CD4-positive, CD25-positive, alpha-beta regulatory T cell (primary cell): Measurements from ENCODE around the gene HDAC3. TPM values are rescaled to one million over a fixed set of nuclear protein-coding genes. Genes with fewer than 3 reads are reported as not detected.
A peak's percentile ranks its signal among the peaks of the same experiment; 100 is the strongest.

Experiments
- ATAC-seq, 2 donors: fragments of 150-1000 bp; cut with Tn5 transposase; one replicate each; pipeline ENCODE4 v1.10.0; 2021; ENCODE audit warnings: low read depth in 2 of 2, moderate number of reproducible peaks in 2 of 2, moderate library complexity in 1 of 2
- DNase-seq, 3 donors: peaks; one replicate each; pipeline versions ENCODE4 v3.0.0 to v3.0.0-alpha.2; 2012 to 2022; ENCODE audit warnings: mixed read lengths in 1 of 3
- H3K27ac ChIP-seq: one replicate; pipeline ENCODE4 v1.7.0; 2013; ENCODE audit warnings: mild to moderate bottlenecking, low read length; ENCODE audit not compliant: insufficient read depth, poor library complexity, severe bottlenecking
- H3K27me3 ChIP-seq: one replicate; pipeline ENCODE4 v1.7.0; 2013; ENCODE audit warnings: low read length; ENCODE audit not compliant: control insufficient read depth, insufficient read depth
- H3K36me3 ChIP-seq: one replicate; pipeline ENCODE4 v1.7.0; 2013; ENCODE audit warnings: mild to moderate bottlenecking, low read length, moderate library complexity; ENCODE audit not compliant: control insufficient read depth, insufficient read depth
- H3K4me1 ChIP-seq: 2 replicates; pipeline ENCODE4 v1.7.0; 2013; ENCODE audit warnings: mild to moderate bottlenecking, low read length; ENCODE audit not compliant: insufficient read depth, control insufficient read depth, poor library complexity, severe bottlenecking
- H3K4me3 ChIP-seq: one replicate; pipeline ENCODE4 v1.7.0; 2013; ENCODE audit warnings: low read depth, mild to moderate bottlenecking, low read length, moderate library complexity
- H3K9me3 ChIP-seq, 2 experiments: 1 replicate in 1 of 2; 2 replicates in 1 of 2; pipeline ENCODE4 v1.7.0; 2013; ENCODE audit warnings: low read length in 2 of 2, mild to moderate bottlenecking in 1 of 2, moderate library complexity in 1 of 2; ENCODE audit not compliant: control insufficient read depth in 2 of 2
- H3K27ac Mint-ChIP-seq, 3 donors: one replicate each; pipeline ENCODE4 v1.8.0; 2020 to 2022; ENCODE audit warnings: mild to moderate bottlenecking in 3 of 3, mixed read lengths in 3 of 3, moderate library complexity in 2 of 3
- H3K27me3 Mint-ChIP-seq: one replicate; pipeline ENCODE4 v1.8.0; 2022; ENCODE audit warnings: mild to moderate bottlenecking, mixed read lengths
- H3K36me3 Mint-ChIP-seq: one replicate; pipeline ENCODE4 v1.8.0; 2020; ENCODE audit warnings: mixed read lengths
- H3K4me1 Mint-ChIP-seq, 4 donors: one replicate each; pipeline ENCODE4 v1.8.0; 2020 to 2022; ENCODE audit warnings: mixed read lengths in 4 of 4, mild to moderate bottlenecking in 1 of 4
- H3K4me3 Mint-ChIP-seq, 4 donors: one replicate each; pipeline ENCODE4 v1.8.0; 2020 to 2022; ENCODE audit warnings: mild to moderate bottlenecking in 4 of 4, mixed read lengths in 4 of 4, moderate library complexity in 3 of 4
- H3K9me3 Mint-ChIP-seq, 7 donors: one replicate each; pipeline ENCODE4 v1.8.0; 2020 to 2022; ENCODE audit warnings: mixed read lengths in 7 of 7, mild to moderate bottlenecking in 3 of 7, moderate library complexity in 2 of 7
- polyA plus RNA-seq, 4 donors: library from polyadenylated mRNA; unstranded; fragments of 300-500 nt; fragmentation: Illumina TruSeq; gene quantifications; one replicate each; pipeline ENCODE4 v1.2.3, GENCODE V29; 2021
- total RNA-seq: library from RNA; stranded (reverse); gene quantifications from one replicate; pipeline ENCODE4 v1.2.3, GENCODE V29; 2022

The HDAC3 gene
- total and polyA plus RNA-seq, 5 donors from 2014 or later: 83.9 to 102 (median 96.0) TPM

DNA sequence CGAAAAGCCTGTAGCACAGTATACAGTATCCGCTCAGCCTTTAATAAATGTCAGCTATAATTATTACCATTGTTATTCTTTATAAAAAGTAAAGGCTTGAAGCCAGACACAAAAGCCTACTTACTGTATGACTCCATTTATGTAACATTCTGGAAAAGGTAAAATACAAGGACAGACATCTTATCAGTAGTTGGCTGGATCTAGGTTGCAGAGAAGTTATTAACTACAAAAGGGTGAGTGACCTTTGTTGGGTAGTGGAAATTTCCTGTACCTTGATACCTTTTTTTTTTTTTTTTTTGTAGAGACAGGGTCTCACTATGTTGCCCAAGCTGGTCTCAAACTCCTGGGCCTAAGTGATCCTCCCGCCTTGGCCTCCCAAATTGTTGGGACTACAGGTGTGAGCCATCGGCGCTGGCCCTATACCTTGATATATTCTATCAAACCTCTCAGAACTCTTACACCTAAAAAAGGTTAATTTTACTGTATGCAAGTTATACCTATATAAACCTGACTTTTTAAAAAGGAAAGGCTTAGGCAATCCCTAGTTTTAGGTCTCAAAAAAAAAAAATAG lies 6.0 kb downstream of the HDAC3 start:
- Histone ChIP-seq H3K27me3 (no peaks in the 10 kb centered on the region), H3K4me3 (no peak overlapping the region), H3K27ac (no peak overlapping the region), H3K36me3 (peaks cover 50% of the 10 kb centered on the region), H3K4me1 (peaks cover 28% of the 10 kb centered on the region), H3K9me3 (no peaks in the 10 kb centered on the region)
- H3K4me3 Mint-ChIP-seq: peak overlapping the region in 1 of 4 donors; percentile 15
- peaks cover 48% of the 10 kb centered on the region for H3K36me3 Mint-ChIP-seq
- peaks cover 24 to 45% (median 32%) of the 10 kb centered on the region in 4 donors for H3K4me1 Mint-ChIP-seq
- no peak for DNase-seq
- no peak for ATAC-seq
- peaks cover 0 to 2% (median 0%) of the 10 kb centered on the region in 7 donors for H3K9me3 Mint-ChIP-seq
- no peaks in the 10 kb centered on the region for H3K27me3 Mint-ChIP-seq
- H3K27ac Mint-ChIP-seq: no peak overlapping the region

DNA sequence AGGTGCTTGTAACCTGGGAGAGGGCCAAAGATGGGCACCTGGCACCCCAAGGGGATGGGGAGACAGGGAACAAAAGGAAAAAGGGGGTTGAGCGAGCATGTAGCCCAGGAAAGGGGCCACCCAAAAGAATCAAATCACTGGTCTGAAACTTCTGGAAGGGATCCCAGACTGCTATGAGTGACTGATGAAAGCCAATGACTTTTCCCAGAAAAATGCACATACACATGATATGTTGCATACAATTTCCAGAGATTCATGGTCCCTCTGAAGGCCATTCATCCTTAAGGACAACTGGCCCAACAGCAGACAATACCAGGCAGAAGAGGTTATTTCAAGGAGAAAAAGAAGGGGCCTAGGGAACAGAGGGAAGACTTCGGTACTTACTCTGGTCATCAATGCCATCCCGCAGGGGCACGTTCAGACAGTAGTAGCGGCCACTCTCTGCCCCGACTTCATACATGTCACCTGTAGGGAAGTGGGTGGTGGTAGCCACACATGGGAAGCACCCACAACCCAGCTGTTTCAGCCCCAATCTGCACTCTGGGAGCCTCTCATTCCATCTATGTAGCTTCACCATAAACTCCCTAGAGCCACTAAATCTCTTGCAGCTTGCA lies 8.4 kb downstream of the HDAC3 start:
- Histone ChIP-seq H3K4me1 (peaks cover 13% of the 10 kb centered on the region), H3K4me3 (no peak overlapping the region), H3K9me3 (no peaks in the 10 kb centered on the region), H3K27ac (no peak overlapping the region), H3K36me3 (peaks cover 65% of the 10 kb centered on the region), H3K27me3 (no peaks in the 10 kb centered on the region)
- H3K27me3 Mint-ChIP-seq: no peaks in the 10 kb centered on the region
- H3K36me3 Mint-ChIP-seq: peaks cover 60% of the 10 kb centered on the region
- peaks cover 16 to 25% (median 18%) of the 10 kb centered on the region in 4 donors for H3K4me1 Mint-ChIP-seq
- H3K4me3 Mint-ChIP-seq: no peak overlapping the region
- H3K9me3 Mint-ChIP-seq: no peaks in the 10 kb centered on the region
- H3K27ac Mint-ChIP-seq: peak overlapping the region in 2 of 3 donors; percentile 30 to 65
- DNase-seq (no peak), ATAC-seq (no peak)

DNA sequence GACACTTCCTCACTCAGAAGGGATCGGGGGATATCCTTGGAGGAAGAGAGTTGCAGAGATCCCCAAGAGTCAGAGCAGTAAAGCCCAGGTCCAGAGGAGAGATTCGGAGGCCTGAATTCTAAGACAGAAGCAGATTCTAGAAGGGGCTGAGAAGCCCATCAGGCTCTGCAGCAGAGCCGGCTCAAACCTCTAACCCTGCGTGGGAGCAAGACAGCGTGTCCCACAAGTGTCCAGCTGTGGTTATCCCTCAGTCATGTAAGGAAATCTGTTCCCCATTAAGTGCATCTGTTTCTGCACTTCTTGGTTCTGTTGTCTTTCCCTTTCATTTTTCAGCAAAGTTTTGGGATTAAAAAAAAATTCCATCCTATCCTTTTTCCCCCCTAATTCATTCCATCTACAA lies 13.0 kb downstream of the HDAC3 start:
- no peak overlapping the region for H3K27ac ChIP-seq

DNA sequence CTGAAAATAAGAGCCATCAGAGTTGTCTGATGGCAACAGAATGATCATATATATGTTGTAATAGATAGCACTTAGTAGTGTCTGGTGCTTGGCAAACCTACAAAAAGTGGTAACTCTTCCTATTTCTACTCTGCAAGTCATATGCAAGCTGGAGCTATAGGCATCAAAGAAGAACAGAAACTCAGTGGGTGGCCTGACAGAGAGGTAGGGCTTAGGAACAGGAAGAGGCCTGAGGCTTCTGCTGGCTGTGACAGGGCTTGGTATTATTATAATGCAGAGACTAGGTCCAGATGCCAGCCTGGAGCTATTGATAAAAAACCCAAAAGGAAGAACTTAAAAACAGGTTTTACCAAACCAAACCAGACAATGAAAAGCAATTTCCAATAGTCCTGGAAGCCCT lies 13.5 kb downstream of the HDAC3 start:
- no peaks in the 10 kb centered on the region for H3K9me3 Mint-ChIP-seq
- H3K36me3 Mint-ChIP-seq: peaks cover 52% of the 10 kb centered on the region
- H3K27ac Mint-ChIP-seq: peak overlapping the region; percentile 40 to 93 (median 55)
- DNase-seq (peak in 1 of 3 donors; percentile 60), ATAC-seq (no peak)
- H3K27ac ChIP-seq: no peak overlapping the region
- no peaks in the 10 kb centered on the region for H3K27me3 Mint-ChIP-seq
- peaks cover 10 to 18% (median 14%) of the 10 kb centered on the region in 4 donors for H3K4me1 Mint-ChIP-seq
- peaks cover 59% of the 10 kb centered on the region for H3K36me3 ChIP-seq
- peaks cover 9% of the 10 kb centered on the region for H3K4me1 ChIP-seq
- peak overlapping the region in 2 of 4 donors; percentile 2 to 26 for H3K4me3 Mint-ChIP-seq
- no peaks in the 10 kb centered on the region for H3K27me3 ChIP-seq
- H3K9me3 ChIP-seq: no peaks in the 10 kb centered on the region
- no peak overlapping the region for H3K4me3 ChIP-seq

More for the DNA sequence above, 13.0 kb downstream of the HDAC3 start:
- Histone ChIP-seq H3K4me1 (peaks cover 9% of the 10 kb centered on the region), H3K27me3 (no peaks in the 10 kb centered on the region), H3K4me3 (no peak overlapping the region), H3K9me3 (no peaks in the 10 kb centered on the region), H3K36me3 (peaks cover 63% of the 10 kb centered on the region)
- peak overlapping the region in 1 of 4 donors; percentile 2 for H3K4me3 Mint-ChIP-seq
- peaks cover 55% of the 10 kb centered on the region for H3K36me3 Mint-ChIP-seq
- ATAC-seq (no peak), DNase-seq (no peak)
- peak overlapping the region; percentile 40 to 93 (median 55) for H3K27ac Mint-ChIP-seq
- H3K27me3 Mint-ChIP-seq: no peaks in the 10 kb centered on the region
- H3K4me1 Mint-ChIP-seq: peaks cover 10 to 17% (median 14%) of the 10 kb centered on the region in 4 donors
- no peaks in the 10 kb centered on the region for H3K9me3 Mint-ChIP-seq

DNA sequence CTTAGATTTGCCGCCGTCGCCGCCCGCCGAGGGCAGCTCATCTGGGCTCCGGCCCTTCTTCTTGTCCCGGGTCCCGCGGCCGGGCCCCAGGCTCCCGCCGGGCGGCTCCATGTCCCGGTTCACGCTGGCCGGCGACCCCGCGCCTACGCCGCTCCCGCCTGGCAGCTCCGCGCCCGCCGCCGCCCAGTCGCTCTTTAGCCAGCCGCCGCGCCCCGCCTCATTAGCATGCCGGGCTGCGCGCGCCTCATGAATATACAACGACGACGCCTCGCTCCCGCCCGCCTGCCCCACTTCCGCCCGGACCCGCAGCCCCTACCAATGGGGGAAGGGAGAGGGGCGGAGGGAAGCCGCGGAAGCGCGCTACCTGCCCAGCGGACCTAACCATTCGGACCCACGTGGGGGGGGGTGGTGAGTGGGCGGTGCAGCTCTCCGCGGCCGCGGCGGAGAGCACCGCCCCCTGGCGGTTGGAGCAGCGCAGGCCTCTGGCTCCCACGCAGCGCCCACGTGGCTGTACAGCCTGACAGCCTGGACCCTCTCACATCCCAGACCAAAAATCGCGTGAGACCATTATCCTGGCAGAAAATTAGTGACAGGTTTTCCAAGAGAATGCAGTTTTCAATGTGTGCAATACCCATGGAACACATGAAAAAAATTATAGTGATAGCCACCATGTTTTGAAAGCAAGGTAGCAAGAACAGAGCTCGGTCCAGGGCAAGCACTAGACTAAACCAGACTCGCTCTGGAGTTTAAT lies 17.7 kb downstream of the HDAC3 start, which contains the start of gene DIAPH1:
Gene DIAPH1 (minus strand): TSS at position 197 of the 751 bp plus-strand sequence. CDS start 86 bp downstream, at position 111.
- peak within 1 kb of the TSS; percentile 95 to 100 (median 97) for H3K4me3 Mint-ChIP-seq
- Histone ChIP-seq H3K36me3 (peaks cover 22% of the 10 kb centered on the region), H3K4me1 (peaks cover 48% of the 10 kb centered on the region), H3K9me3 (no peaks in the 10 kb centered on the region), H3K27ac (peak within 1 kb of the TSS; percentile 94), H3K4me3 (peak within 1 kb of the TSS; percentile 97), H3K27me3 (no peaks in the 10 kb centered on the region)
- ATAC-seq (peak; percentile 97), DNase-seq (peak; percentile 96 to 99 (median 97))
- peak within 1 kb of the TSS; percentile 85 to 99 (median 97) for H3K27ac Mint-ChIP-seq
- peaks cover 29 to 49% (median 33%) of the 10 kb centered on the region in 4 donors for H3K4me1 Mint-ChIP-seq
- peaks cover 25% of the 10 kb centered on the region for H3K36me3 Mint-ChIP-seq
- no peaks in the 10 kb centered on the region for H3K27me3 Mint-ChIP-seq
- H3K9me3 Mint-ChIP-seq: no peaks in the 10 kb centered on the region

DNA sequence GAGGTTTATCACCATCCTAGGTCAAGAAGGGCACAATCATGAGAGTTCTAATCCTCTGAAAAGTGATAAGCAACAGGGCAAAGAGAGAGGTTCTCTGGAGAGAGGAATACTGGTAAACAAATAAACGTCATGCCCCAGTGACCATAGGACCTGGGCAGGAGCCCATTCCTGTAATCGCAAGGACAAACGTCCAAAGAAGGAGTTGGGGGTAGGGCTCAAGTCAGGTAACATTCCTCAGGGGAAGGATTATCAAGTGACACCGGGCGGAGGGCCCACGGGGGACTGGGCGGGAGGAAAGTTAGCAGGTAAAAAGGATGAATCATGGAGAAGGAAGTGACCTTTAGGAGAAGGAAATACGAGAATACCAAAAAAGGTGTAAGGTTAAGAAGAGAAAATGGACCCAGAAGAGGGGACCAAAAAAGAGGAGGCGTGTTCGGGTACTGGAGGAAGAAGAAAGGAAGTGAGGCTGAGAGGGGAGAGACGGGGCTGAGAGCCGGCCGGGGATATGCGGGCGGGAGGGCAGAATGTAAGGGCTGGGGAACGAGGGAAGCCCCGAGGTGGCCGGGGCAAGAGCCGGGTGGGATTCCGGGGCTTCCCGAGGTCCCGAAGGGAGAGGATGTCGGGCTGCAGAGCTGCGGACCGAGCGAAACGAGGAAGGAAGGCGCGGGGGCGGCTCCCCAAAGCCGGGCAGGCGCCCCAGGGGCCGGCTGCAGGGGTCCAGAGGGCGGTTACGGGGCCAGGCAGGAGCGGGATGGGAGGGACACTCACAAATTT lies 18.4 kb downstream of the HDAC3 start:
- H3K4me1 Mint-ChIP-seq: peaks cover 26 to 54% (median 34%) of the 10 kb centered on the region in 4 donors

DNA sequence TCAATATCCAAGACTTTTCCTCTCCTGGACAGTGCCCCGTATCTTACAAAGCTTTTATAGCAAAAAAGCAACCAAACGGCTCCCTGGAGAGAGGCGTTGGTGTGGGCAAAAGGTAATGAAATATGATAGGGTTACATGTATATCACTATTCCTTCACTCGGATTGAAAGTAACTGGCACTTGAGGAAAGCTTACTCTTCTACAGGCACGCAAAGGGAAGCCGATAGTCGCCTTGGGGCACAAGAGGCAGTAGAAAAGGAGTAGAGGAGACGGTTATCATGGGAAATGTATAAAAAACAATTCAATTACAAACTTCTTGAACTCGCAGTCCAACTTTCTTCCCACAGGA lies 19.0 kb downstream of the HDAC3 start:
- H3K4me3 ChIP-seq: peak overlapping the region; percentile 97
- no peak for DNase-seq

More for the DNA sequence above, 18.4 kb downstream of the HDAC3 start:
- Histone ChIP-seq H3K27ac (peak overlapping the region; percentile 94), H3K4me1 (peaks cover 49% of the 10 kb centered on the region), H3K27me3 (no peaks in the 10 kb centered on the region), H3K4me3 (peak overlapping the region; percentile 97), H3K9me3 (no peaks in the 10 kb centered on the region), H3K36me3 (peaks cover 21% of the 10 kb centered on the region)
- peak overlapping the region; percentile 85 to 99 (median 97) for H3K27ac Mint-ChIP-seq
- ATAC-seq (peak; percentile 19 to 21), DNase-seq (peak; percentile 36 to 69 (median 62))
- H3K36me3 Mint-ChIP-seq: peaks cover 19% of the 10 kb centered on the region
- peak overlapping the region; percentile 95 to 100 (median 97) for H3K4me3 Mint-ChIP-seq
- no peaks in the 10 kb centered on the region for H3K9me3 Mint-ChIP-seq
- no peaks in the 10 kb centered on the region for H3K27me3 Mint-ChIP-seq

More for the DNA sequence above, 19.0 kb downstream of the HDAC3 start:
- Histone ChIP-seq H3K4me1 (peaks cover 52% of the 10 kb centered on the region), H3K27me3 (no peaks in the 10 kb centered on the region), H3K27ac (peak overlapping the region; percentile 94), H3K36me3 (peaks cover 18% of the 10 kb centered on the region), H3K9me3 (no peaks in the 10 kb centered on the region)
- H3K27me3 Mint-ChIP-seq: no peaks in the 10 kb centered on the region
- H3K4me3 Mint-ChIP-seq: peak overlapping the region; percentile 95 to 100 (median 97)
- no peaks in the 10 kb centered on the region for H3K9me3 Mint-ChIP-seq
- no peak for ATAC-seq
- H3K4me1 Mint-ChIP-seq: peaks cover 23 to 56% (median 36%) of the 10 kb centered on the region in 4 donors
- peaks cover 16% of the 10 kb centered on the region for H3K36me3 Mint-ChIP-seq
- peak overlapping the region; percentile 85 to 99 (median 97) for H3K27ac Mint-ChIP-seq
